IMR-90 (cell line): ENCODE data around the gene ARMC10. TPM values are rescaled to one million over a fixed set of nuclear protein-coding genes. Genes with fewer than 3 reads are reported as not detected.
"Not testable (repeated sequence)": the region's sequence is repeated elsewhere in the genome, so short reads cannot be mapped to it uniquely, and the experiment has no call there.

Experiments used
- ATAC-seq: fragments of 200-7000 bp; cut with Tn5 transposase; 2 replicates; pipeline ENCODE4 v1.9.1; 2020; ENCODE audit warnings: low read depth, mild to moderate bottlenecking, moderate library complexity
- BruUV-seq: library from RNA; stranded (reverse); fragments of 400-500 nt; replicated peaks from 2 replicates; lab custom pipeline; 2021; lab: Mats Ljungman, UMichigan
- CTCF ChIA-PET: fragments of 300-600 bp; formaldehyde crosslinking; extraction: SDS; loops from one replicate; lab custom pipeline; 2021; ENCODE audit warnings: antibody characterized with exemption; lab: Yijun Ruan, JAX
- POLR2A ChIA-PET: fragments of 300-600 bp; sonication (Branson Sonifier 250); formaldehyde crosslinking; loops from one replicate; lab custom pipeline; 2022; ENCODE audit warnings: antibody characterized with exemption; ENCODE audit not compliant: unreplicated experiment; lab: Charles Lee
- DNase-seq: peaks from one replicate; pipeline ENCODE4 v3.0.0; 2013
- H2AFZ ChIP-seq: replicated peaks from 2 replicates; pipeline ENCODE3; 2013; ENCODE audit warnings: low read length, mild to moderate bottlenecking; ENCODE audit not compliant: poor library complexity
- H2AK5ac ChIP-seq: 2 replicates; pipeline ENCODE4 v1.6.1; 2013; ENCODE audit warnings: low read depth, low read length, inconsistent platforms
- H2AK9ac ChIP-seq: replicated peaks from 2 replicates; pipeline ENCODE3; 2013; ENCODE audit warnings: mild to moderate bottlenecking, low read depth, low read length, moderate library complexity; ENCODE audit not compliant: poor library complexity
- H2BK120ac ChIP-seq: 2 replicates; pipeline ENCODE4 v1.6.1; 2013; ENCODE audit warnings: low read depth, low read length, inconsistent platforms
- H2BK15ac ChIP-seq: 3 replicates; pipeline ENCODE4 v1.6.1; 2013; ENCODE audit warnings: low read depth, low read length, inconsistent platforms
- H2BK20ac ChIP-seq: 2 replicates; pipeline ENCODE4 v1.6.1; 2013; ENCODE audit warnings: low read depth, mild to moderate bottlenecking, inconsistent platforms, low read length, moderate library complexity
- H2BK5ac ChIP-seq: 2 replicates; pipeline ENCODE4 v1.6.1; 2013; ENCODE audit warnings: mild to moderate bottlenecking, low read depth, low read length, inconsistent platforms; ENCODE audit not compliant: poor library complexity, severe bottlenecking
- H3K14ac ChIP-seq: replicated peaks from 2 replicates; pipeline ENCODE4 v1.6.1; 2013; ENCODE audit warnings: low read depth, low read length, inconsistent platforms
- H3K18ac ChIP-seq: 2 replicates; pipeline ENCODE4 v1.6.1; 2013; ENCODE audit warnings: low read depth, low read length, control low read depth
- H3K23ac ChIP-seq: 2 replicates; pipeline ENCODE4 v1.6.1; 2013; ENCODE audit warnings: low read depth, low read length, inconsistent platforms
- H3K27ac ChIP-seq: 2 replicates; pipeline ENCODE4 v1.5.1; 2013; ENCODE audit warnings: mild to moderate bottlenecking, control low read depth, low read length; ENCODE audit not compliant: insufficient read depth
- H3K27me3 ChIP-seq: 2 replicates; pipeline ENCODE4 v1.6.1; 2013; ENCODE audit warnings: low read length; ENCODE audit not compliant: control insufficient read depth, insufficient read depth
- H3K36me3 ChIP-seq: 2 replicates; pipeline ENCODE4 v1.6.1; 2013; ENCODE audit warnings: low read length, mixed read lengths; ENCODE audit not compliant: control insufficient read depth, insufficient read depth
- H3K4ac ChIP-seq: 2 replicates; pipeline ENCODE4 v1.6.1; 2013; ENCODE audit warnings: low read depth, low read length, inconsistent platforms
- H3K4me1 ChIP-seq: 2 replicates; pipeline ENCODE4 v1.6.1; 2013; ENCODE audit warnings: low read length, mixed read lengths; ENCODE audit not compliant: control insufficient read depth, insufficient read depth
- H3K4me2 ChIP-seq: 2 replicates; pipeline ENCODE4 v1.6.1; 2013; ENCODE audit warnings: low read depth, mild to moderate bottlenecking, control low read depth, low read length, moderate library complexity
- H3K4me3 ChIP-seq: 2 replicates; pipeline ENCODE4 v1.5.1; 2013; ENCODE audit warnings: low read depth, mild to moderate bottlenecking, control low read depth, low read length, moderate library complexity; ENCODE audit not compliant: insufficient read depth
- H3K56ac ChIP-seq: 2 replicates; pipeline ENCODE4 v1.6.1; 2013; ENCODE audit warnings: low read length, inconsistent platforms; ENCODE audit not compliant: insufficient read depth; ENCODE audit errors: extremely low read depth
- H3K79me1 ChIP-seq, 2 experiments: 2 replicates each; pipeline ENCODE4 v1.6.1; 2013; ENCODE audit warnings: low read length in 2 of 2, inconsistent platforms in 1 of 2, low read depth in 1 of 2
- H3K9ac ChIP-seq: 2 replicates; pipeline ENCODE4 v1.6.1; 2013; ENCODE audit warnings: low read depth, low read length, control low read depth
- H3K9me1 ChIP-seq: 2 replicates; pipeline ENCODE4 v1.6.1; 2013; ENCODE audit warnings: low read length, inconsistent platforms; ENCODE audit not compliant: insufficient read depth
- H3K9me3 ChIP-seq: 2 replicates; pipeline ENCODE4 v1.6.1; 2013; ENCODE audit warnings: low read length; ENCODE audit not compliant: control insufficient read depth, insufficient read depth
- H4K20me1 ChIP-seq: 2 replicates; pipeline ENCODE4 v1.6.1; 2013; ENCODE audit warnings: low read length, inconsistent platforms; ENCODE audit not compliant: insufficient read depth
- H4K5ac ChIP-seq: 2 replicates; pipeline ENCODE4 v1.6.1; 2013; ENCODE audit warnings: mild to moderate bottlenecking, low read depth, low read length, control low read depth
- H4K8ac ChIP-seq, 2 experiments: 2 replicates each; pipeline ENCODE4 v1.6.1; 2013; ENCODE audit warnings: low read depth in 2 of 2, low read length in 2 of 2, control low read depth in 1 of 2, inconsistent platforms in 1 of 2
- H4K91ac ChIP-seq: 2 replicates; pipeline ENCODE4 v1.6.1; 2013; ENCODE audit warnings: low read depth, low read length, inconsistent platforms; ENCODE audit not compliant: insufficient read depth
- WGBS, 2 experiments: methylation state at CpG; one replicate each; pipeline versions ENCODE4 v1.1.5 to v1.1.7; 2013; ENCODE audit warnings: missing lambda C conversion rate in 2 of 2; ENCODE audit not compliant: insufficient read length in 1 of 2; ENCODE audit errors: extremely low coverage in 2 of 2; 5-methylcytosine and 5-hydroxymethylcytosine counted together
- dilution Hi-C: fragments of 300-500 bp; cut with HindIII; formaldehyde crosslinking; loops from one replicate; pipeline ENCODE4 v1.14.3; 2018; ENCODE audit warnings: low sequenced_read_pairs; ENCODE audit not compliant: unreplicated experiment
- in situ Hi-C: fragments of 300-500 bp; cut with MboI; formaldehyde crosslinking; loops from 3 replicates; pipeline ENCODE4 v1.14.3; 2019; ENCODE audit warnings: low sequenced_read_pairs, inconsistent platforms, mixed read lengths
- intact Hi-C: fragments of 100-400 bp; cut with micrococcal nuclease; formaldehyde crosslinking; loops from 2 replicates; pipeline ENCODE4 v1.10.0; 2022
- polyA plus RNA-seq, 3 experiments: library from polyadenylated mRNA; depleted of rRNA; stranded (reverse); fragments of >200 nt; gene quantifications; 2 replicates each; pipeline ENCODE4 v1.2.3, GENCODE V29; 2012; ENCODE audit warnings: low replicate concordance in 1 of 3
- total RNA-seq: library from RNA; depleted of rRNA; stranded (reverse); fragments of >200 nt; gene quantifications from 2 replicates; pipeline ENCODE4 v1.2.3, GENCODE V29; 2012

The ARMC10 gene
- total and polyA plus RNA-seq, 2 of the 4 experiments (the other 2 are of a cell fraction), result 17.4 to 21.0 TPM

- H3K9me3 ChIP-seq, H3K36me3 ChIP-seq, H2BK5ac ChIP-seq, CTCF ChIA-PET, H3K79me1 ChIP-seq, H3K27me3 ChIP-seq, H3K4me1 ChIP-seq, DNase-seq, H3K9me1 ChIP-seq, H3K9ac ChIP-seq, H4K8ac ChIP-seq, H3K14ac ChIP-seq, dilution Hi-C loops, H2AK5ac ChIP-seq, H2BK120ac ChIP-seq, H3K4me2 ChIP-seq, in situ Hi-C loops, H2AK9ac ChIP-seq, H2BK20ac ChIP-seq, POLR2A ChIA-PET, H4K5ac ChIP-seq, ATAC-seq, H3K4ac ChIP-seq, H2BK15ac ChIP-seq, H3K56ac ChIP-seq, H3K23ac ChIP-seq, H4K91ac ChIP-seq, H3K27ac ChIP-seq, H2AFZ ChIP-seq, H3K4me3 ChIP-seq, intact Hi-C loops, BruUV-seq, H3K18ac ChIP-seq, H4K20me1 ChIP-seq: not testable (repeated sequence)
- no CpG with 5 or more reads among the region's 6 CpGs for WGBS, 2 experiments
Measured at GRCh38 chr7:103106703-103107070, 31.7 kb downstream of the ARMC10 start.
